NT2/D1 (cell line): Measurements from ENCODE around the gene EBLN1.

Source experiments
- SUZ12 ChIP-seq: IDR thresholded peaks from 2 replicates; pipeline ENCODE4 v1.6.1; 2011; ENCODE audit not compliant: insufficient read length, insufficient read depth; ENCODE audit errors: extremely low read depth
- YY1 ChIP-seq: IDR thresholded peaks from 2 replicates; pipeline ENCODE4 v1.6.1; 2011; ENCODE audit not compliant: insufficient read length, insufficient read depth
- ZNF274 ChIP-seq: IDR thresholded peaks from 2 replicates; pipeline ENCODE4 v1.6.1; 2011; ENCODE audit warnings: mild to moderate bottlenecking, low read depth, low read length

GRCh38 chr10:22183771-22184461 is 33.9 kb downstream of the EBLN1 start:
- no peak for TF ChIP-seq YY1
- TF ChIP-seq ZNF274: no peak
- no peak for TF ChIP-seq SUZ12
